Measurements from ENCODE around the gene SPATA45. TPM values are rescaled to one million over a fixed set of nuclear protein-coding genes. Genes with fewer than 3 reads are reported as not detected.

SPATA45 gene
- total and polyA plus RNA-seq, 4 donors = not detected

DNA sequence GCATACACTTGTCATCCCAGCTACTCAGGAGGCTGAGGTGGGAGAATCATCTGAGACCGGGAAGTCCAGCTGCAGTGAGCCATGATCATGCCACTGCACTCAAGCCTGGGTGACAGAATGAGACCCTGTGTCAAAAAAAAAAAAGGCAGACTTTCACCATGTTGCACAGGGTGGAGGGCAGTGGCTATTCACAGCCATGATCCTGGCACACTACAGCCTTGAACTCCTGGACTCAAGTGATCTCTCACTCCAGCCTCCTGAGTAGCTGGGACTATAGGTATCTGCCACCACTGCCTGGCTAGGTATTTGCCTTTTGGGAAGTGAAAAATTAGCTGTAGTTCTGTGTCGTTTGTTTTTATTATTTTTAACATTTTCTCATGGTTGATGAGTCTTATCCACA lies 19.1 kb downstream of the SPATA45 start:
- WGBS, 2 donors = 87 to 88% methylated on average over 2 of the region's 2 CpGs
- TF ChIP-seq, protein P1, sequence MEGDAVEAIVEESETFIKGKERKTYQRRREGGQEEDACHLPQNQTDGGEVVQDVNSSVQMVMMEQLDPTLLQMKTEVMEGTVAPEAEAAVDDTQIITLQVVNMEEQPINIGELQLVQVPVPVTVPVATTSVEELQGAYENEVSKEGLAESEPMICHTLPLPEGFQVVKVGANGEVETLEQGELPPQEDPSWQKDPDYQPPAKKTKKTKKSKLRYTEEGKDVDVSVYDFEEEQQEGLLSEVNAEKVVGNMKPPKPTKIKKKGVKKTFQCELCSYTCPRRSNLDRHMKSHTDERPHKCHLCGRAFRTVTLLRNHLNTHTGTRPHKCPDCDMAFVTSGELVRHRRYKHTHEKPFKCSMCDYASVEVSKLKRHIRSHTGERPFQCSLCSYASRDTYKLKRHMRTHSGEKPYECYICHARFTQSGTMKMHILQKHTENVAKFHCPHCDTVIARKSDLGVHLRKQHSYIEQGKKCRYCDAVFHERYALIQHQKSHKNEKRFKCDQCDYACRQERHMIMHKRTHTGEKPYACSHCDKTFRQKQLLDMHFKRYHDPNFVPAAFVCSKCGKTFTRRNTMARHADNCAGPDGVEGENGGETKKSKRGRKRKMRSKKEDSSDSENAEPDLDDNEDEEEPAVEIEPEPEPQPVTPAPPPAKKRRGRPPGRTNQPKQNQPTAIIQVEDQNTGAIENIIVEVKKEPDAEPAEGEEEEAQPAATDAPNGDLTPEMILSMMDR (IDR thresholded peaks at IDR 0.05; ENCODE audit: control extremely low read depth, extremely low read depth) = no peak
- no peak overlapping the region for H3K4me3 ChIP-seq
- no peaks in the 10 kb centered on the region for H3K36me3 ChIP-seq (ENCODE audit: control insufficient read depth in 4 of 4, insufficient read depth in 4 of 4, low read length in 4 of 4)
- no peak for ATAC-seq (ENCODE audit: insufficient read depth, low FRiP score)
- H3K9ac ChIP-seq (ENCODE audit: insufficient read depth in 1 of 2, low read length in 2 of 2) = no peak overlapping the region
- H3K9me3 ChIP-seq (ENCODE audit: control insufficient read depth in 4 of 4, insufficient read depth in 3 of 4, low read length in 3 of 4) = peaks cover 0 to 10% (median 4%) of the 10 kb centered on the region in 4 donors
- H3K27ac ChIP-seq (ENCODE audit: low read depth in 1 of 2, low read length in 1 of 2) = no peak overlapping the region
- H3K4me1 ChIP-seq (ENCODE audit: control insufficient read depth in 5 of 5, insufficient read depth in 5 of 5, low read length in 5 of 5) = peaks cover 0 to 1% (median 0%) of the 10 kb centered on the region in 5 donors
- H3K27me3 ChIP-seq (ENCODE audit: control insufficient read depth in 3 of 3, insufficient read depth in 3 of 3, low read length in 2 of 3) = no peaks in the 10 kb centered on the region
- no peak for DNase-seq

DNA sequence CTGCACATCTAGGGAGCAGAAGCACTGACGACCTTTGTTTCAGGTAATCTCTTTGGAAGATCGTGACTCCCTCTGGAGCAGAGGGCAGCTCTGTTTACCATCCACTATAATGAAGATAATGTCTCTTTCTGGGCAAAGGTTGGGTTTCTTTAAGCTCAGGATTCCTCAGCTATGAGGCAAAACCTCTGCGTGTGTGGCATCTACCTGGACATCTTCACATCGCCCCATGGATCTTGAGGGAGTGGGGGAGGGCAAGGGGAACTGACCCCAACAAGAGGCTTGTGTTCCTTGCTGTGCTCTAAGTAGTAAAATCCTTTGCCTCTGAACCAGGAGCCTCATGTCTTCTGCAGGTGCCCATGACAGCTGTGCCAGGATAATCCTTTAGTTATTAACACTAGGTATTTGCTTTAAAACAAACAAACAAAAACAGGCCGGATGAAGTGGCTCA lies 19.6 kb downstream of the SPATA45 start:
- no peak overlapping the region for H3K27ac ChIP-seq (ENCODE audit: low read depth in 1 of 2, low read length in 1 of 2)
- H3K27me3 ChIP-seq (ENCODE audit: control insufficient read depth in 3 of 3, insufficient read depth in 3 of 3, low read length in 2 of 3) = no peaks in the 10 kb centered on the region
- H3K9me3 ChIP-seq (ENCODE audit: control insufficient read depth in 4 of 4, insufficient read depth in 3 of 4, low read length in 3 of 4) = peaks cover 0 to 10% (median 4%) of the 10 kb centered on the region in 4 donors
- no peak overlapping the region for H3K4me3 ChIP-seq
- WGBS, 2 donors = 79 to 88% methylated on average over 5 of the region's 5 CpGs
- ATAC-seq (ENCODE audit: insufficient read depth, low FRiP score) (no peak), DNase-seq (no peak)
- TF ChIP-seq, protein P1 (IDR thresholded peaks at IDR 0.05; ENCODE audit: control extremely low read depth, extremely low read depth) = no peak
- H3K9ac ChIP-seq (ENCODE audit: insufficient read depth in 1 of 2, low read length in 2 of 2) = no peak overlapping the region
- no peaks in the 10 kb centered on the region for H3K36me3 ChIP-seq (ENCODE audit: control insufficient read depth in 4 of 4, insufficient read depth in 4 of 4, low read length in 4 of 4)
- H3K4me1 ChIP-seq (ENCODE audit: control insufficient read depth in 5 of 5, insufficient read depth in 5 of 5, low read length in 5 of 5) = peaks cover 0 to 1% (median 0%) of the 10 kb centered on the region in 5 donors

DNA sequence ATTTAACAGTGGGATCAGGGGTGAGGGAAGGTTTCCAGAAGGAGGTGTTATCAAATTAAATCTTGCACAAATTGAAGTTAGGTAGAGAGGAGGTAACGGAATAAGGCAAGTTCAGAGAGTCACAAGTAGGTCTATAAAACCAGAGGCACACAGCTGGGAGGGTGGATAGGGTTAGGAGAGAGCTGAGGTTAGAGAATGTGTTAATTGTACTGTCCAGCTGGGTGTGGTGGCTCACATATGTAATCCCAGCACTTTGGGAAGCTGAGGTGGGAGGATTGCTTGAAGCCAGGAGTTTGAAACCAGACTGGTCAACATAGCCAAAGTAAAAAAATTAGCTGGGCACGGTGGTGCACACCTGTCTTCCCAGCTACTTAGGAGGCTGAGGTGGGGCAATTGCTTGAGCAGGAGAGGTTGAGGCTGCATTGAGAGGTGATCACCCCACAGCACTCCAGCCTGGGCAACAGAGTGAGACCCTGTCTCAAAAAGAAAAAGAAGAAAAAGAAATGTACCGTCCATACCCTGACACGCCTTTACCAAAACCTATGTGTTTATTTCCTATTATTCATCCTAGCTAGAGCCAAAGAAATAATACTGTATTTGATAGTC lies 20.2 kb downstream of the SPATA45 start:
- no peak for ATAC-seq (ENCODE audit: insufficient read depth, low FRiP score)
- H3K9ac ChIP-seq (ENCODE audit: insufficient read depth in 1 of 2, low read length in 2 of 2) = no peak overlapping the region
- DNase-seq = no peak
- no peak overlapping the region for H3K27ac ChIP-seq (ENCODE audit: low read depth in 1 of 2, low read length in 1 of 2)
- no peaks in the 10 kb centered on the region for H3K27me3 ChIP-seq (ENCODE audit: control insufficient read depth in 3 of 3, insufficient read depth in 3 of 3, low read length in 2 of 3)
- TF ChIP-seq, protein P1 (IDR thresholded peaks at IDR 0.05; ENCODE audit: control extremely low read depth, extremely low read depth) = no peak
- H3K9me3 ChIP-seq (ENCODE audit: control insufficient read depth in 4 of 4, insufficient read depth in 3 of 4, low read length in 3 of 4) = peaks cover 0 to 10% (median 4%) of the 10 kb centered on the region in 4 donors
- H3K4me3 ChIP-seq = no peak overlapping the region
- WGBS, 2 donors = 96 to 97% methylated on average over 4 of the region's 4 CpGs
- H3K4me1 ChIP-seq (ENCODE audit: control insufficient read depth in 5 of 5, insufficient read depth in 5 of 5, low read length in 5 of 5) = peaks cover 0 to 1% (median 0%) of the 10 kb centered on the region in 5 donors
- H3K36me3 ChIP-seq (ENCODE audit: control insufficient read depth in 4 of 4, insufficient read depth in 4 of 4, low read length in 4 of 4) = no peaks in the 10 kb centered on the region

Data from lung (tissue), 12 donors.